A549 (cell line): ENCODE data around the gene KLHL30.

Experiments used
- BHLHE40 ChIP-seq: IDR thresholded peaks from 2 replicates; pipeline ENCODE4 v1.6.1; 2012; ENCODE audit warnings: low read depth, low read length, inconsistent platforms
- RCOR1 ChIP-seq: fragments of 150-350 bp; IDR thresholded peaks from 2 replicates; pipeline ENCODE4 v1.6.1; 2014; ENCODE audit warnings: antibody characterized with exemption, low read length, low read depth

GRCh38 chr2:238100821-238101771, 37.4 kb upstream of the KLHL30 start:
- TF ChIP-seq BHLHE40 (no peak), RCOR1 (no peak)
